OCI-LY7 (cell line): ENCODE results near the gene KYNU.
"Not testable (repeated sequence)": the region's sequence is repeated elsewhere in the genome, so short reads cannot be mapped to it uniquely, and the experiment has no call there.

Experiments
- EZH2phosphoT487 ChIP-seq: fragments of 200-600 bp; sonication (generic); IDR thresholded peaks from 2 replicates; pipeline ENCODE4 v1.6.1; 2018; ENCODE audit warnings: low read depth, borderline replicate concordance, mild to moderate bottlenecking, mixed run types, antibody characterized with exemption, low read length, moderate library complexity, mixed read lengths
- TF ChIP-seq, protein P1 (sequence below): fragments of 200-600 bp; sonication (generic); conservative IDR thresholded peaks from 2 replicates; pipeline ENCODE4 v1.5.1; 2014; ENCODE audit warnings: mild to moderate bottlenecking, antibody characterized with exemption, low read length, moderate library complexity, mixed read lengths

- TF ChIP-seq, protein P1, sequence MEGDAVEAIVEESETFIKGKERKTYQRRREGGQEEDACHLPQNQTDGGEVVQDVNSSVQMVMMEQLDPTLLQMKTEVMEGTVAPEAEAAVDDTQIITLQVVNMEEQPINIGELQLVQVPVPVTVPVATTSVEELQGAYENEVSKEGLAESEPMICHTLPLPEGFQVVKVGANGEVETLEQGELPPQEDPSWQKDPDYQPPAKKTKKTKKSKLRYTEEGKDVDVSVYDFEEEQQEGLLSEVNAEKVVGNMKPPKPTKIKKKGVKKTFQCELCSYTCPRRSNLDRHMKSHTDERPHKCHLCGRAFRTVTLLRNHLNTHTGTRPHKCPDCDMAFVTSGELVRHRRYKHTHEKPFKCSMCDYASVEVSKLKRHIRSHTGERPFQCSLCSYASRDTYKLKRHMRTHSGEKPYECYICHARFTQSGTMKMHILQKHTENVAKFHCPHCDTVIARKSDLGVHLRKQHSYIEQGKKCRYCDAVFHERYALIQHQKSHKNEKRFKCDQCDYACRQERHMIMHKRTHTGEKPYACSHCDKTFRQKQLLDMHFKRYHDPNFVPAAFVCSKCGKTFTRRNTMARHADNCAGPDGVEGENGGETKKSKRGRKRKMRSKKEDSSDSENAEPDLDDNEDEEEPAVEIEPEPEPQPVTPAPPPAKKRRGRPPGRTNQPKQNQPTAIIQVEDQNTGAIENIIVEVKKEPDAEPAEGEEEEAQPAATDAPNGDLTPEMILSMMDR = not testable (repeated sequence)
- TF ChIP-seq EZH2phosphoT487 = not testable (repeated sequence)
Observed at GRCh38 chr2:143053437-143053836, 176.0 kb downstream of the KYNU start.
